Hepatocyte (in vitro differentiated cells): ENCODE results near the gene ZNF500. TPM values are rescaled to one million over a fixed set of nuclear protein-coding genes. Genes with fewer than 3 reads are reported as not detected.

ENCODE experiments used
- DNase-seq: peaks from one replicate; pipeline ENCODE4 v3.0.0-alpha.2; 2016; ENCODE audit warnings: low spot score
- H2AFZ ChIP-seq: fragments of 200-600 bp; sonication (generic); 2 replicates; pipeline ENCODE4 v1.6.0; 2016; ENCODE audit warnings: antibody characterized with exemption, mild to moderate bottlenecking
- H3K27ac ChIP-seq: fragments of 200-600 bp; sonication (generic); 2 replicates; pipeline ENCODE4 v1.5.1; 2016; ENCODE audit warnings: mild to moderate bottlenecking
- H3K27me3 ChIP-seq: fragments of 200-600 bp; sonication (generic); 2 replicates; pipeline ENCODE4 v1.6.1; 2016
- H3K36me3 ChIP-seq: fragments of 200-600 bp; sonication (generic); replicated peaks from 2 replicates; pipeline ENCODE4 v1.5.1; 2016; ENCODE audit warnings: low read depth; ENCODE audit not compliant: insufficient read depth
- H3K4me1 ChIP-seq: fragments of 200-600 bp; sonication (generic); 2 replicates; pipeline ENCODE4 v1.5.1; 2016; ENCODE audit warnings: mild to moderate bottlenecking, moderate library complexity; ENCODE audit not compliant: insufficient read depth
- H3K4me2 ChIP-seq: fragments of 200-600 bp; sonication (generic); 2 replicates; pipeline ENCODE4 v1.6.0; 2016
- H3K4me3 ChIP-seq: fragments of 200-600 bp; sonication (generic); 2 replicates; pipeline ENCODE4 v1.5.1; 2016; ENCODE audit warnings: mild to moderate bottlenecking
- H3K79me2 ChIP-seq: fragments of 200-600 bp; sonication (generic); 2 replicates; pipeline ENCODE4 v1.6.0; 2017; ENCODE audit warnings: mild to moderate bottlenecking
- H3K9me2 ChIP-seq: fragments of 200-600 bp; sonication (generic); replicated peaks from 2 replicates; pipeline ENCODE4 v1.6.0; 2017; ENCODE audit warnings: mild to moderate bottlenecking; ENCODE audit not compliant: insufficient read depth
- H3K9me3 ChIP-seq: fragments of 200-600 bp; sonication (generic); 2 replicates; pipeline ENCODE4 v1.5.1; 2016; ENCODE audit warnings: low read depth, mild to moderate bottlenecking
- H4K20me1 ChIP-seq: fragments of 200-600 bp; sonication (generic); 2 replicates; pipeline ENCODE4 v1.6.0; 2016; ENCODE audit warnings: mild to moderate bottlenecking; ENCODE audit not compliant: insufficient read depth, poor library complexity, severe bottlenecking
- CTCF ChIP-seq: fragments of 200-600 bp; sonication (generic); IDR thresholded peaks from 2 replicates; pipeline ENCODE4 v1.5.1; 2016; ENCODE audit warnings: antibody characterized with exemption, mild to moderate bottlenecking; ENCODE audit not compliant: poor library complexity
- EZH2 ChIP-seq: fragments of 200-600 bp; sonication (generic); IDR thresholded peaks from 2 replicates; pipeline ENCODE4 v1.6.1; 2016; ENCODE audit warnings: antibody characterized with exemption, mild to moderate bottlenecking, borderline replicate concordance
- EZH2phosphoT487 ChIP-seq: fragments of 200-600 bp; sonication (generic); IDR thresholded peaks from one replicate; pipeline ENCODE4 v1.6.1; 2018; ENCODE audit warnings: antibody characterized with exemption, mild to moderate bottlenecking, low read depth, moderate library complexity; ENCODE audit not compliant: unreplicated experiment, severe bottlenecking
- WGBS: methylation state at CpG from one replicate; pipeline ENCODE4 v1.1.6; 2016; ENCODE audit warnings: low lambda C conversion rate; ENCODE audit errors: missing lambda C conversion rate; 5-methylcytosine and 5-hydroxymethylcytosine counted together
- polyA plus RNA-seq: library from polyadenylated mRNA; unstranded; fragments of >200 nt; fragmentation: Nextera tagmentation; extraction: Ambion mirVana; gene quantifications from 2 replicates; pipeline ENCODE4 v1.2.1, GENCODE V29; 2016
- total RNA-seq: library from RNA; depleted of rRNA; stranded (reverse); fragments of >200 nt; gene quantifications from 2 replicates; pipeline ENCODE4 v1.2.3, GENCODE V29; 2014

Gene ZNF500
- total and polyA plus RNA-seq, 2 experiments from 2014 or later = 10.4 to 10.6 TPM

DNA sequence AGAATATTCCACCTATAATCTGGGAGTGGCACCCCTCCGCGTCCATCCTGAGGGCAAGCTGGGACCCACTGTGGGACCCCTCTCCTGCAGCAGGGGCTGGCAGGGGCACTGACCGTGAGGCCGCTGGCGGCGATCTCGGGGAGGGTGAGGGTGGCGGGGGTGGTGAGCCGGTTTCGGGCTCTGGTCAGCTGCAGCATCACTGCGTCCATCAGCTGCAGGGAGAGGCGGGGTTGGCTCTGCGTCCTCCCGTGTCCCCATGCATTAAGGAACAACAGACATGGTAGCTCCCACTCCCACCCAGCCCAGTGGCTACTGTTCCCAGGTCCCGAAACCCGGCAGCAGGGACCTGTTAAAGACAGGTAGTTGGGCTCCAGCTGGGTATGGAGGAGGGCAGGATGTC is 31.5 kb upstream of the ZNF500 start:
- Histone ChIP-seq H4K20me1 (no peaks in the 10 kb centered on the region), H3K79me2 (peaks cover 3% of the 10 kb centered on the region), H2AFZ (no peak overlapping the region), H3K4me3 (no peak overlapping the region), H3K9me2 (no peaks in the 10 kb centered on the region), H3K36me3 (no peaks in the 10 kb centered on the region), H3K4me1 (peaks cover 10% of the 10 kb centered on the region), H3K9me3 (no peaks in the 10 kb centered on the region), H3K27me3 (no peaks in the 10 kb centered on the region), H3K4me2 (no peak overlapping the region), H3K27ac (no peak overlapping the region)
- TF ChIP-seq EZH2 (no peak), EZH2phosphoT487 (no peak), CTCF (no peak)
- DNase-seq = no peak
- WGBS = 96% methylated on average over 12 of the region's 16 CpGs

DNA sequence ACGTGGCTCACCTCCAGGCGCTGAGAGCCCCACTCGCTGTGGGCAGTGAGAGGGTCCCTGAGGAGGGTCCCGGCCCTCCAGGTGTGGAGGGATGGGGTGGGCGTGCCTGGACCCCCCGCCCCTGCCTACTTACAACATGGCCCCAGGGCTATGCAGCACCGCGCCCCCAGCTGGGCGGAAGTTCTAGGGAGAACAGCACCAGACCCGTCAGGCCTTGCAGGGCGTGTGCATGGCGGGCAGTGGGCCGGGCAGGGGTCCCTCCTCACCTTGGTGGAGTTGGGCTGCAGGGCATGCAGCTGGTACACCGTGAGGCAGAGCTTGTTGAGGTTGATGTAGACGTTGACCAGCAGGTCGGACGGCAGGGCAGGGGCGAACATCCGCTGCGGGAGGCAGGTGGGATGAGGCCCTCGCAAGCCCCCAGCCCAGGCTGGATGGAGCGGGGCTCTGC is 30.9 kb upstream of the ZNF500 start:
- Histone ChIP-seq H3K4me1 (peaks cover 8% of the 10 kb centered on the region), H3K27me3 (no peaks in the 10 kb centered on the region), H2AFZ (no peak overlapping the region), H3K4me2 (no peak overlapping the region), H4K20me1 (no peaks in the 10 kb centered on the region), H3K27ac (no peak overlapping the region), H3K36me3 (no peaks in the 10 kb centered on the region), H3K4me3 (no peak overlapping the region), H3K9me2 (no peaks in the 10 kb centered on the region), H3K79me2 (peaks cover 3% of the 10 kb centered on the region), H3K9me3 (no peaks in the 10 kb centered on the region)
- DNase-seq = no peak
- TF ChIP-seq CTCF (no peak), EZH2 (no peak), EZH2phosphoT487 (no peak)
- 96% methylated on average over 20 of the region's 22 CpGs for whole genome bisulfite sequencing

DNA sequence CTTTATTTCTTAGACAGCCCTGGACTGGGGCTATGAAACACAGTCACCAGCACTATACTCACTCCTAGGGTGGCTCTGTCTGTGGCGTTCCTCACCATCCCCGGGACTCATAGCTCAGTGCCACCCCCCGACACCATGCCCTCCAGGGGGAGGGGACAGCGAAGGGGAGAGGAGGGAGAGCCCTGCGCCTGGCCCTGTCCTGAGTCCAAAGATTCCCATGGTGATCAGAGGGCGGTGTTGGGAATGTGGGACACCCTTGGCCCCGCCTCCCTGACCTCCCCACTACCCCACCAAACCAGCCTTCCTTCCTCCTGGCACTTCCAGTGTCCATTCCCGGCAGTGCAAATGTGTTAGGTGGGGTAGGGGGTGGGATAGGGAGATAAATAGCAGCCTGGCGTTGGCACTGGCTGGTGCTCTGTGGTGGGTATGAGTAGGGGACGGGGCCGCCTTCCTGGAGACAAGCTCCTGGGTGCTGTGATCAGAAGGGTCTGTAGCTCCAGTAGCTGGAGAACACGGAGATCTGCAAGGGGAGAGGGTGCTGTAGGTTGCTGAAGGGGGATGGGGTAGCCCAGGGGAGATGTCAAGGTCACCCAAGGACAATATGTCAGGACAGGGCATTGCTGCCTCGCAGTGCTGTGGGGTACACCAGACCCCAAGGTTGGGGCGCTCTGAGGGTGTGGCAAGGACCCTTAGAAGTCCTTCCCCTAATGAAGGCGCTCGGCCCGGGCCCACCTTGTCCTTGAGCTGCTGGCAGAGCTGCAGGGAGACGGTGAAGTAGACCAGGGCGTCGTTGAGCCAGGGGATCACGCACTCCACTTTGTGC is 30.2 kb upstream of the ZNF500 start:
- H3K9me2 ChIP-seq = no peaks in the 10 kb centered on the region
- TF ChIP-seq EZH2phosphoT487 (no peak), CTCF (no peak), EZH2 (no peak)
- H3K27ac ChIP-seq = no peak overlapping the region
- H2AFZ ChIP-seq = no peak overlapping the region
- H3K4me3 ChIP-seq = no peak overlapping the region
- no peak for DNase-seq
- no peaks in the 10 kb centered on the region for H4K20me1 ChIP-seq
- H3K9me3 ChIP-seq = no peaks in the 10 kb centered on the region
- peaks cover 8% of the 10 kb centered on the region for H3K4me1 ChIP-seq
- 88% methylated on average over 21 of the region's 21 CpGs for WGBS
- H3K27me3 ChIP-seq = no peaks in the 10 kb centered on the region
- no peaks in the 10 kb centered on the region for H3K36me3 ChIP-seq
- peaks cover 3% of the 10 kb centered on the region for H3K79me2 ChIP-seq
- no peak overlapping the region for H3K4me2 ChIP-seq
